Activated T-cell treated with anti-CD3 and anti-CD28 coated beads, Interleukin-2, amount 50 U/mL, for 72 hours (primary cell): ENCODE results near the gene DTNB. TPM values are rescaled to one million over a fixed set of nuclear protein-coding genes. Genes with fewer than 3 reads are reported as not detected.

Experiments
- ATAC-seq, 2 donors: fragments of 150-1000 bp; cut with Tn5 transposase; replicated peaks in 1 of 2; 2 replicates each; pipeline ENCODE4 v1.10.0; 2021; ENCODE audit warnings: moderate library complexity in 2 of 2, mild to moderate bottlenecking in 1 of 2
- DNase-seq, 2 donors: peaks; one replicate each; pipeline ENCODE4 v3.0.0; 2021 to 2022; ENCODE audit warnings: mixed read lengths in 1 of 2
- H3K27ac Mint-ChIP-seq: one replicate; pipeline ENCODE4 v1.8.0; 2022; ENCODE audit warnings: mild to moderate bottlenecking, moderate library complexity, mixed read lengths
- H3K27me3 Mint-ChIP-seq: one replicate; pipeline ENCODE4 v1.8.0; 2022; ENCODE audit warnings: low read depth, mixed read lengths
- H3K36me3 Mint-ChIP-seq, 2 donors: one replicate each; pipeline ENCODE4 v1.8.0; 2022; ENCODE audit warnings: mixed read lengths in 2 of 2, mild to moderate bottlenecking in 1 of 2; ENCODE audit not compliant: insufficient read depth in 2 of 2
- H3K4me1 Mint-ChIP-seq: one replicate; pipeline ENCODE4 v1.8.0; 2022; ENCODE audit warnings: low read depth, mixed read lengths
- H3K4me3 Mint-ChIP-seq, 2 donors: one replicate each; pipeline ENCODE4 v1.8.0; 2022; ENCODE audit warnings: mild to moderate bottlenecking in 2 of 2, mixed read lengths in 2 of 2, moderate library complexity in 2 of 2
- H3K9me3 Mint-ChIP-seq, 2 donors: one replicate each; pipeline ENCODE4 v1.8.0; 2022; ENCODE audit warnings: mixed read lengths in 2 of 2
- total RNA-seq, 2 donors: library from RNA; stranded (reverse); gene quantifications; one replicate each; pipeline ENCODE4 v1.2.3, GENCODE V29; 2022

The DTNB gene
- total RNA-seq, 2 donors from 2014 or later, result 29.7 to 31.2 TPM

DNA sequence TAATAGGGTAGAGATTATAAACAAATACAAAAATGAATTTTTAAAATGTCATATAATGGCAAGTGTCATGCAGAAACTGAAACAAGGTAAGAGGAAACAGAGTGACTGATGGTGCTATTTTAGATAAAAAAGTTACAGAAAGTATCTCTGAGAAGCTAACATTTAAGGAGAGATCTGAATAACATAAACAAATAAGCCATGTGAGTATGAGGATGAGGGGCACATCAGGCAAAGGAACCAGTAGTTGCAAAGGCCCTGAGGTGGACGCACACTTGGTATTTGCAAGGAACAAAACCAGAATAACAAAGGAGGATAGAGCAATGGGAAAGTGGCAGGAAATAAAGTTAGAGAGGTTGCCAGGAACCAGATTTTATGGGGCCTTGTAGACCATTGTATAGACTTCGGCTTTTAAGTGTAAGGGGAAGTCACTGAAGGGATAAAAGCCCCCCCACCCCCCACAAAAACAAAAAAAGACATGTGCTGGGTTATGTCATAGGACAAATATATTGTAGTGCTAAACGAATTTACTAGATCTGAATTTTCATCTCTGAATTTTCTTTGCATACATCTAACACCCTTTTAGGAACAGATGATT is 159.2 kb downstream of the DTNB start:
- Mint-ChIP-seq H3K36me3 (no peaks in the 10 kb centered on the region), H3K4me3 (peak overlapping the region in 1 of 2 donors; percentile 7), H3K9me3 (no peaks in the 10 kb centered on the region), H3K27me3 (no peaks in the 10 kb centered on the region), H3K27ac (peak overlapping the region; percentile 6), H3K4me1 (peaks cover 15% of the 10 kb centered on the region)
- DNase-seq (no peak), ATAC-seq (peak in 1 of 2 donors; percentile 13)

DNA sequence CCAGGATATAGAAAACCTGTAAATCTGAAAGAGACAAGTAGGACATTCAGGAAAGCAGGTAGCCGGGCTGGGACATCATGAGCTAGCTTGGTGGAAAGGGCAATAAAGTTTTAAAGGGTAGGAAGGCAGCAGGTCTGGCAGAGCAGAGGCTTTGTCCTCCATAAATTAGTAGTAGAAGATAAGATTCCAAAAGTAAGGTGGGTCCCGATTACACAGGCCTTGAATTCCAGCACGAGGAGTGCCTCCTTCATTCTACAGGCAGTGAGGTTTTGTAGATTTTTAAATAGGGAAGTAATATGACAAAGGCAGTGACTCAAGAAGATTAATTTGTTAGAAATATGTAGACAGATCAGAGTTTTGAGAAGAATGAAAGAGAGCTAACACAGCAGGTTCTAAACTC is 160.7 kb downstream of the DTNB start:
- ATAC-seq, result no peak

GRCh38 chr2:25506226-25506625 is 167.2 kb downstream of the DTNB start:
- H3K27me3 Mint-ChIP-seq, result no peaks in the 10 kb centered on the region
- no peaks in the 10 kb centered on the region for H3K4me1 Mint-ChIP-seq
- H3K36me3 Mint-ChIP-seq, result no peaks in the 10 kb centered on the region
- ATAC-seq (no peak), DNase-seq (no peak)
- H3K27ac Mint-ChIP-seq, result no peak overlapping the region
- H3K9me3 Mint-ChIP-seq, result no peaks in the 10 kb centered on the region
- no peak overlapping the region for H3K4me3 Mint-ChIP-seq

More for the DNA sequence above, 160.7 kb downstream of the DTNB start:
- Mint-ChIP-seq H3K9me3 (no peaks in the 10 kb centered on the region), H3K4me1 (peaks cover 15% of the 10 kb centered on the region), H3K4me3 (peak overlapping the region in 1 of 2 donors; percentile 12), H3K36me3 (no peaks in the 10 kb centered on the region), H3K27ac (no peak overlapping the region), H3K27me3 (no peaks in the 10 kb centered on the region)
- no peak for DNase-seq

- Mint-ChIP-seq H3K27ac (no peak overlapping the region), H3K9me3 (no peaks in the 10 kb centered on the region), H3K27me3 (no peaks in the 10 kb centered on the region), H3K4me3 (peak overlapping the region in 1 of 2 donors; percentile 19), H3K36me3 (no peaks in the 10 kb centered on the region), H3K4me1 (no peaks in the 10 kb centered on the region)
- DNase-seq (no peak), ATAC-seq (no peak)
Observed at GRCh38 chr2:25505622-25506021, 167.8 kb downstream of the DTNB start.

GRCh38 chr2:25505182-25505581 is 168.2 kb downstream of the DTNB start:
- H3K9me3 Mint-ChIP-seq, result no peaks in the 10 kb centered on the region
- no peak overlapping the region for H3K4me3 Mint-ChIP-seq
- no peaks in the 10 kb centered on the region for H3K27me3 Mint-ChIP-seq
- no peaks in the 10 kb centered on the region for H3K4me1 Mint-ChIP-seq
- no peaks in the 10 kb centered on the region for H3K36me3 Mint-ChIP-seq
- no peak overlapping the region for H3K27ac Mint-ChIP-seq
- ATAC-seq (no peak), DNase-seq (no peak)

- H3K27me3 Mint-ChIP-seq, result no peaks in the 10 kb centered on the region
- H3K9me3 Mint-ChIP-seq, result no peaks in the 10 kb centered on the region
- ATAC-seq (no peak), DNase-seq (no peak)
- H3K27ac Mint-ChIP-seq, result no peak overlapping the region
- no peak overlapping the region for H3K4me3 Mint-ChIP-seq
- H3K4me1 Mint-ChIP-seq, result no peaks in the 10 kb centered on the region
- H3K36me3 Mint-ChIP-seq, result no peaks in the 10 kb centered on the region
Observed at GRCh38 chr2:25504266-25504665, 169.1 kb downstream of the DTNB start.

DNA sequence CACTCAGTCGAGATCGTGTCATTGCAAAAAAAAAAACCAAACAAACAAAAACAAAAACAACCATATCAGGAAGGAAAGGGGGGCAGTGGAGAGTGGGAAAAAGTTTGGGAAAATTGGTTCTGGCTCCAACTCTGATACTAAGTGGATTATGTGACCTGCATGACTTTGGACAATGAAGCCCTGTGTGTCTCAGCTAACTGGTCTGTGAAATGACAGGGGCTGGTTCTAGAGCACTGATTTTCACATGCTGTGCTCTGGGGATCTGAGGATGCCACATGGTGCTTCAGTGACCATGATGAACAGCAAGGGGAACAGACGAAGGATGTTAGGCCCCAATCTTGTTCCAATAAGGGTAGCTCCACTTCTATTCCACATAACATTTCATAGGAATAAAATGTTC is 174.2 kb downstream of the DTNB start:
- no peaks in the 10 kb centered on the region for H3K27me3 Mint-ChIP-seq
- H3K27ac Mint-ChIP-seq, result no peak overlapping the region
- H3K4me1 Mint-ChIP-seq, result peaks cover 5% of the 10 kb centered on the region
- DNase-seq (no peak), ATAC-seq (no peak)
- no peaks in the 10 kb centered on the region for H3K36me3 Mint-ChIP-seq
- no peaks in the 10 kb centered on the region for H3K9me3 Mint-ChIP-seq
- H3K4me3 Mint-ChIP-seq, result no peak overlapping the region

GRCh38 chr2:25497918-25498407 is 175.4 kb downstream of the DTNB start:
- H3K9me3 Mint-ChIP-seq, result no peaks in the 10 kb centered on the region
- H3K4me3 Mint-ChIP-seq, result no peak overlapping the region
- peaks cover 5% of the 10 kb centered on the region for H3K4me1 Mint-ChIP-seq
- DNase-seq, result no peak
- no peaks in the 10 kb centered on the region for H3K27me3 Mint-ChIP-seq
- peak overlapping the region; percentile 5 for H3K27ac Mint-ChIP-seq
- H3K36me3 Mint-ChIP-seq, result no peaks in the 10 kb centered on the region
- ATAC-seq, result no peak

- ATAC-seq (no peak), DNase-seq (no peak)
- Mint-ChIP-seq H3K4me1 (peaks cover 8% of the 10 kb centered on the region), H3K9me3 (no peaks in the 10 kb centered on the region), H3K36me3 (no peaks in the 10 kb centered on the region), H3K4me3 (no peak overlapping the region), H3K27ac (no peak overlapping the region), H3K27me3 (no peaks in the 10 kb centered on the region)
Observed at GRCh38 chr2:25497229-25497917, 176.0 kb downstream of the DTNB start.

DNA sequence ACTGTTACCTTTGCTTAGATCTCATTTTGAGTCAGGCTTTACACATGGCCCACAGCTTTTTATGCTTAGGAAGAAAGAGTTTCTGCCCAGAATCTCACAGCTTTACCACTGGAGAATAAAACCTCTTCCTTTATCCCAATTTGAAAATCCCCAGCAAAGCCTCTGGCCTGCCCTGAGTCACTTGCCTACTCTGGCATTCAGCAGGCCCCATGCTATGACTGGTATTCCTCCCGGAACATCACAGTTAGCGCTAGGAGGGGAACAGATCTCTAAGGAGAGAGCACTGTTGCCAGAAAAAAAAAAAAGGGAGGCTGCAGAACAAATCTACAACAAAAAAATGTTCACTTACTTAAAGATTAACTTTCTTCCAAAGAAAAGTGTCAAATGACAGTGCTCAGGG is 178.8 kb downstream of the DTNB start:
- no peak overlapping the region for H3K27ac Mint-ChIP-seq
- ATAC-seq (no peak), DNase-seq (no peak)
- no peaks in the 10 kb centered on the region for H3K36me3 Mint-ChIP-seq
- no peaks in the 10 kb centered on the region for H3K27me3 Mint-ChIP-seq
- no peaks in the 10 kb centered on the region for H3K9me3 Mint-ChIP-seq
- peaks cover 12% of the 10 kb centered on the region for H3K4me1 Mint-ChIP-seq
- H3K4me3 Mint-ChIP-seq, result no peak overlapping the region

GRCh38 chr2:25493207-25493606 is 180.2 kb downstream of the DTNB start:
- H3K4me1 Mint-ChIP-seq, result peaks cover 12% of the 10 kb centered on the region
- no peak overlapping the region for H3K4me3 Mint-ChIP-seq
- no peaks in the 10 kb centered on the region for H3K9me3 Mint-ChIP-seq
- DNase-seq, result no peak
- H3K36me3 Mint-ChIP-seq, result no peaks in the 10 kb centered on the region
- no peaks in the 10 kb centered on the region for H3K27me3 Mint-ChIP-seq
- no peak for ATAC-seq
- H3K27ac Mint-ChIP-seq, result no peak overlapping the region

DNA sequence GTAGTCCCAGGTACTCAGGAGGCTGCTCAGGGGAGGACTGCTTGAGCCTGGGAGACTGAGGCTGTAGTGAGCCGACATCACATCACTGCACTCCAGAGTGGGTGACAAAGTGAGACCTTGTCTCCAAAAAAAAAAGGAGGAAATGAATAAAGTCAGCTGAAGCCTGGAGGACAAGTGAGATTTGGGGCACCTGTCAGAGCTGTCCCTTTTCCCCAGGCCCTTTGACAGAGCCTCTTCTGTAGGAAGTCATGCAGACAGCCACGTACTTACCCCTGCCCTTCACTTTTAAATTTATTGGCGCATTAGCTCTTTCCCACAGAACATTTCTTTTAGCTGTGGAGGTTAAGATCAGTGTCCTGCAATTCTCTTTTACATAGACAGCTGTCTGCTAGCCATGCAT is 180.7 kb downstream of the DTNB start:
- Mint-ChIP-seq H3K27me3 (no peaks in the 10 kb centered on the region), H3K4me3 (no peak overlapping the region), H3K9me3 (no peaks in the 10 kb centered on the region), H3K4me1 (peaks cover 8% of the 10 kb centered on the region), H3K36me3 (no peaks in the 10 kb centered on the region), H3K27ac (no peak overlapping the region)
- ATAC-seq, result peak in 1 of 2 donors; percentile 21
- DNase-seq, result no peak

GRCh38 chr2:25491966-25492532 is 181.3 kb downstream of the DTNB start:
- ATAC-seq (peak; percentile 39 to 70), DNase-seq (no peak)
- Mint-ChIP-seq H3K4me1 (peaks cover 7% of the 10 kb centered on the region), H3K27me3 (no peaks in the 10 kb centered on the region), H3K36me3 (no peaks in the 10 kb centered on the region), H3K27ac (peak overlapping the region; percentile 45), H3K9me3 (no peaks in the 10 kb centered on the region), H3K4me3 (no peak overlapping the region)
